NCI-H2196 (cell line): ENCODE data around the gene ARHGAP4.
A peak's percentile ranks its signal among the peaks of the same experiment; 100 is the strongest.

Experiments
- DNase-seq: peaks from one replicate; lab custom pipeline; 2025; ENCODE audit not compliant: unreplicated experiment; lab: John Stamatoyannopoulos, UW

ARHGAP4 gene

GRCh38 chrX:153883163-153883843 is 42.8 kb downstream of the ARHGAP4 start:
- DNase-seq: no peak

DNA sequence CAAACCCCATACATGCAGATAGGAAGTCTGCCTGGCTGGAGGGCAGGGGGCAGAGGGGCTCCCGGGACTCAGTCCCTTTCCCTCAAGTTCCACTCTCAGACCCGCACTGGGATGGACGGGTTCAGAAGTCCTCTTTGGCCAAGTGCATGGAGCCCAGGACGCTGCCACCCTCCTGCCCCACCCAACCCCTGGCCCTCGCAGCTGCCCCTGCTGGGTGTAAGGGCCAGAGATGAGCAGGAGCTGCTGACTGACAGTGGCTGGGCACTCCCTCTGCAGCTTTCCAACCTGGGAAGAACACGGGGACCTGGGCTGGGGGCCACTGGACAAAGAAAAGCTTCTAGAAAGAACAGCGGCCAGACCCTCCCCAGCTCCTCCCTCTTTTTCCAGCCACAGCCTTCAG is 43.5 kb downstream of the ARHGAP4 start:
- no peak for DNase-seq

- no peak for DNase-seq
Measured at GRCh38 chrX:153882086-153882498, 44.0 kb downstream of the ARHGAP4 start.

GRCh38 chrX:153881281-153881680 is 44.8 kb downstream of the ARHGAP4 start:
- no peak for DNase-seq

DNA sequence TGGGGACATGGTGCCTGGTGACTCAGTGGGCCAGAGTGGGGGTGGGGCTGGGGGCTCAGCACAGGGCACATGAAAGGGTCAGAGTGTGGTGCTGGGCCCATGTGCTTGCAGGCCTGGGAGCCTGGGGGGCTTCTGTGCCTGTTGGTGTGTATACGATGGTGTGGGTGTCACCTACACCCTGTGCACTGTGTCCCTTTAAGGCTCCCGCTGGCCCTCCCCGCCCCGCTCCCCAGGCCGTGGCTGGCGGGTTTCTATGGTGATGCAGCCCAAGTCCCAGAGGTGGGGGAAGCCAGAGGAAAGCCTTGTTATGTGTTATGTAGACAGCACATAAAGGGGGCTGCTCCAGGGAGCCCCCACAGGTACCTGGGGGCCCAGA is 45.6 kb downstream of the ARHGAP4 start:
- DNase-seq: no peak

DNA sequence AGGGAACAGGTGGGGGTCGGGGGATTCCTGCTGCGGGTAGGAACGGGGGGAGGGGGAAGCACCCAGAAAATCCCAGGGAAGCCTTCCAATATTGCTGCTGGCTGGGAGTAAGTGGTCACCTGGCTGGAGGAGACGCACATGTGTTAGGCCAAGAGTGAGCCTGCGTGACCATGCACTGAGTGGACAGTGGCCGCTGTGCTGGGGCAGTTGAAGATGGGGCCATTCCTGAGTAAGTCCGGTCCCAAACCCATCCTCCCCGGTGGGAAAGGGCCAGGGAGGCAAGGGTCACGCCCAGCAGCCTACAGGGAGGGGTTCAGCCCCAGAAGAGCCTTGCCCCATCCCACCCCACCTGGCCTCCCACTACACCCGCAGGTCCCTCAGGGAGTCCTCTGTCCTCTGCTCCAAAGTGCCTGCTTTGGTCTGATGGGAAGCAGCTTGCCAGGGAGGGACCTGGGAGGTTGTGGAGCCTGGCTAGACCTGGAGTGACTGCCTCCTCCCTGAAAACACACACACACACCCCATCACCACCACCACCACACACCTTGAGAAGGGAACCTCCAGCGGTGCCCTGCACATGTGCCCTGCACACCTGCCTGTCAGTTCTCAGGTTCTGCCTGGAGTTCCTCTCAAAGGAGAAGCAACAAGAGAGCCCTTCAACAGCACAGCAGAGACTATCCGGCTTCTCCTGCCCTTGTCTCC is 46.2 kb downstream of the ARHGAP4 start:
- DNase-seq: no peak

DNA sequence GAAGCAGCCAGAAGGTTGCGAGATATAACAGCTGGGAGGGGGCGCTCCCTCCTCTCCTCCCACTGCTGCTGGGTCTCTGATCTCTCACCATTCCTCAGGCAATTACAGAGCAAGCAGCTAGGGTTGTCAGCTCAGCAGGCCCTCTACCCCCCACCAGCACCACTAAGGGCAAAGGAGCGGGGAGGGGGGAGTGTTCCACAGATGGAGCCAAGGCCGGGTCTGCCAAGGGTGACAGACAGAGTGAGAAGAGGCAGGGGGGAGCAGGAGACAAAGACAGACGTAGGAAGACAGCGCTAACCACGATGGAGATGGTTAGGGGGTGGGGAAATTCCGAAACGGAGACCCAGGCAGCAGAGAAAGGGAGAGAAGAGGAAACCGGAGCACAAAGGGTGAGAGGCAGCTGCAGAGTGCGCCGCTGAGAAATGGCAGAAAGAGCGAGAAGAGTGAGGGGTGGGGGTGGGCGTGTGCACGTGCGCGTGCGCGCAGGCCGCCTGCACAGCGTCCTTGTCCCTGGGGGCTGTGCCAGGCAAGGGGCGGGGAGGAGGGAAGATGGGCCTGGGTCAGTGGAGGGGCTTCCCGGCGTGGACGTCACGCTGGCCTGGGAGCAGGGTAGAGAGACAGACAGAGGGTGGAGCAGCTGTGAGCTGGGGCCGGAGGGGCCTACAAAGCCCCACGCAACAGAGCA is 47.0 kb downstream of the ARHGAP4 start:
- DNase-seq: no peak

- DNase-seq: no peak
Measured at GRCh38 chrX:153878345-153878744, 47.7 kb downstream of the ARHGAP4 start.

DNA sequence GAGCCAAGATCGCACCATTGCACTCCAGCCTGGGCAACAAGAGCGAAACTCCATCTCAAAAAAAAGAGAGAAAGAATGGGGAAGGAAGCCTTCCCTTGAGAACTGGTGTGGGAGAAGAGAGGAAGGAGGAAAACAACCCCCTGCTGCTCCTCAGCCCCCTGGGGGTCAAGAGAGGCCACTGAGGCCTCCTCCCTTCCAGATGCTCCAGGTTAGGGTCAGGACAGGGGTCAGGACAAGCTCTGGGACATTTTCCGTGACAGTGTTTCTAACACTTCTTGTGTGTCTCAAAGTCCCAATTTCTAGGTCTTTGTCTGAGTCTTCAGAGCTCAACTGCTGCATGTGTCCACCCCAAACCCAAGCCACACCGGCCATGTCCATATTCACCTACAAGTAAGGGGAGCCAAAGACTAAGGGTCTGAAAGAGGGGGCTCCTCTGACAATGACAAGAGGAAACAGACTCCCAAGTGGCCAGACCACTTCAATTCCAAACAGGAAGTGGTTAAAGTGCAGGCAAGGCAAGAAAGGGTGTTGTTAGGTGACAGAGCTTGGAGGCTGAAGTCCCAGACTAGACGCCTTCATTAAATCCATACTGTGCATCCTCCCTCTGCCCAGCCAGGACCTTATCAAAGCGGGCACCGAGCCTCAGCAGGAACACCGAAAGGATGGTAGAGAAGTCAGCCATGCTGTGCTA is 48.3 kb downstream of the ARHGAP4 start:
- DNase-seq: no peak

- DNase-seq: no peak
Measured at GRCh38 chrX:153876112-153876491, 50.0 kb downstream of the ARHGAP4 start.

DNA sequence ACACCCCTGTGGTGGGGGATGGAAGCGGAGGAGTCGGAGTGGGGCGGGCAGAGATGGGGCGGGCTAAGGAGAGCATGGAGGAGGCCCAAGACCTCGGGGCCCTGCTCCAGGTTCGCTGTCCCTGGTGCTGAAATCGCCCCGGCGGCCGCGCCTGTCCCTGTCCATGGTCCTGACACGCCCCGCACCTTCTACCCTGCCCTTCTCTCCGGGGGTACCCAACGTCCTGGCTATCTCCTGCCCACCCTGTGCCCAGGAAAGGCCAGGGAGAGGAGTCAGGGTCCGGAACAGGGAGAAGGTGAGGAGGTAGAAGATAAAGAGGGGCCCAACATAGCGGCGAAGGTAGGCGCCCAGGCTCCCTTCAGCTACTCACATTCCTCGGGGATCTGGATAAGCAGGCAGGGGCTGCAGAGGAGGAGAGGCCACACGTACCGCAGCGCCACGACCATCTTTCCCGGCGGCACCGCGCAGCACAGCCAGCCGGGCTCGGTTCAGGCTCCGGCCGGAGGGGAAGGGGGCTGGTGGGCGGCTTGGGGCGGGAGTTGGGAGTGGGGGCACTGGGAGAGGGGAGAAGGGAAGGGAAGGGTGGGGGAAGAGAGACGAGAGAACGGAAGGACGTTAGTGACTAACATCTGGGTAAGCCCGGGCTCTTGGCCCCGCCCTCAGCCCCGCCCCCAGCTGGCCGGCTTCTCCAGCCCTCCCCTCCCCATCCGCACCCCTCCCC is 50.5 kb downstream of the ARHGAP4 start:
- DNase-seq: peak; percentile 15

GRCh38 chrX:153874366-153875125 is 51.5 kb downstream of the ARHGAP4 start:
- no peak for DNase-seq

GRCh38 chrX:153874085-153874365 is 52.0 kb downstream of the ARHGAP4 start:
- DNase-seq: no peak

DNA sequence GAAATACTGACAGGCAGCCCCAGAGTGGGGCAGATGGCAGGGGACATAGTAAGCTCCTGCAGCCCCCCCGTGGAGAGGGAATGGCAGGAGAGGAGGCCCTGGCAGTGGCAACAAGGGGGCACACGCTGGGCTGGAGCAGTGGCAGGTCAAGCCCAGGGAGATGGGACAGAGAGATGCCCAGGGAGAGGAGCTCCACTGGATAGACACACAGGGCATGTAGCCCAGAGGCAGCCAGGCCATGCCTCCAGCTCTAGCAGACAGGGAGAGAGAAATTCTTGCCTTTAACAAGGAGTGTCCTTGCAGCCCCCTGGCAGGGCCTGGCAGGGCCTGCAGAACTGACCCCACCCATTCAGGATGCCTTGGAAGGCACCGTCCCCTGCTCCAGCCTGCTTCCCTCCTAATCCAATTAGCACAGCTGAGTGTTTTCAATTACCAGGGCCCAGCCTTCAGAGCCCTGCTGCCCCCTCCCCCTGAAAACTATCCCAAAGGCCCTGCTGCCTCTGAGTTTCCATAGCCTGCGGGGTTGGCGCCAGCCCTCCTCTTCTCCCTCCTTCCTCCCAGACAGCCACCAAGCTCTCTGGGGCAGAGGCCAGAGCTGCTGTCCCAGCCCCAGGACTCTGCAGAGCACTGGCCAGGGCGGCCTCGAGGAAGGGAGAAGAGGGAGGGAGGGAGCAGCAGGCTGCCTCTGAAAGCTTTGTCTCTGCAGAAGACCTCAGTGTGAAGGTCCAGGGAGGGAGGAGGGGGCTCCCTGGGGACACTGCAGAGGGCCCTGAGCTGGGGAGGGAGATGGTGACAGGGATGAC is 52.6 kb downstream of the ARHGAP4 start:
- DNase-seq: no peak

DNA sequence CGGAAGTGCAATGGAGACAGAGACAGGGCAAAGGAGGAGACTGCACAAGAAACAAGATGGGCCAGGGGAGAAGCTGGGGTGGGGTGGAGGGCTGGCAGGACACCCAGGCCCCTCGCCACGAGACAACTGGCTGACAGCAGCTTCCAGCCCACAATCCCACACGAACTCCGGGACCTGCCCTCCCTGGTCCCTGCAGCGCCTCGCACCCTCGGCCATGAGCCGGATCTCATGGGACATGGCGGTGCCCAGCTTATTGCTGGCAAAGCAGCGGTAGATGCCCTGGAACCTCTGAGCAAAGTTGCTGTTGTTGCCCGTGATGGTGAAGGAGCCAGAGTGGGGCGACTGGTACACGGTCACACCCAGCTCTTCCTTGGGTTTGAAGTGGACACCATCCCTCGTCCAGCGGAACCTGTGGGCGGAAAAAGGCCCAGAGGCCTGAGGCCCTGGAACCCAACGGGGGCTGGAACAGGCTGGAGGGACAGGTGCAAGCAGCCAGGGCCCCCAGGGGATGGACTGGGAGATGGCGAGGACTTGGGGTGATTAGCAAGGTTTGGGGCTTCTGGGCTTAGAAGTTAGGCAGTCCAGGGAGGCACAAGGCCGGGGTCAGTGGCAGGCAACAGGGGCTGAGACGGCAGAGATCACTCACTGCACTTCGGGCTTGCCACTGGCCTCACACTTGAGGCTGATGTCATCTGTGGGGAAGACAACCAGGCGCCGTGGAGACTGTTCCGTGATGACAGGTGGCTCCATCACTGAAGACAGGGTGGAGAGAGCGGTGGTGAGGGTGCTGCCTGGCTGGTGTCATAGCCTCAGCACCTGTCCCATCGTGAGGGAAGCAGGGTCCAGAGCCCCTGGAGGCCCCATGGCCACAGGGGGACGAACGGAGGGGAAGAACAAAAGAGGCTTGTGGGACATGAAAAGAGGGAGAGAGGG is 53.9 kb downstream of the ARHGAP4 start:
- no peak for DNase-seq

DNA sequence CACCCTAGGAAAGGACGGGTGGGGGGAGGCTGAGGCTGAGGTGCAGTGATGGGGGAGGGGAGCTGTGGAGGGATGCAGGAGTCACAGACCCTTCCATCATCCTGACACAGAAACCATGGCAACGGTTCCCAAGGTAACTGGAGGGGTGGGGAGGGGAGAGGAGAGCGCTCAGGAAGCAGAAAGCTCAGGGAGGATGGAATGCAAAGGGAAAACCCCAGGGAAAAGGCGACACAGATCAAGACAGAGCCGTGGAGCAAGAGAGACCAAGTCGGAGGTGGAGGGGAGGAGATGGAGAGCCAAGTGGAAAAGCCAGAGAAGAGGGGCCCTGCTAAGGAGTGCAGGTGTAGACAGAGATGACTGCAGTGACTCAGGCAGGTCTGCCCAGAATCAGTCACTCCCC is 54.6 kb downstream of the ARHGAP4 start:
- DNase-seq: no peak

DNA sequence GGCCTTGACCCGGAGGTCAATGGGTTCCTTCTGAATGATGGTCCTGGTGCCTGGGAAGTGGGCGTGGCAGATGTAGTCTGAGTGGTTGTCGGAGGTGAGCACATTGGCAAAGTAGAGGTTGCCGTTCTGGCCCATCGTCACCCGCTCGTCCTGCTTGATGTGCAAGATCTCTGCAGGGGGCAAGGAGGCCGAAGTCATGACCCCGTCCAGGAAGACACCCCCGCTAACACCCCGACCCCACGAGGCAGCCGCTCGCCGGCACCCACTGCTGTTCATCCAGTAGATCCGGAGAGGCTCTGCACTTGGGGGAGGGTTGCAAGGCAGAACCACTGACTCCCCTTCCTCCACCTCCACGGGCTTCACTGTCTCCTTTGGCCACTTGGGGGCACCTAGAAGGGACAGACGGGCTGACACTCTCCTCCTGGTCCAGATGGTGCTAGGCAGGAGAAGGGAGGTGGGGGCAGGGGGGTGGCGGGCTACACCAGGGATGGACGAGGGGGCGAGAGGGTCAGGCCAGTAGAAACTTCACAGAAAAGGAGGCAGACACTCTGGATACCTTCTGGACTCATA is 55.2 kb downstream of the ARHGAP4 start:
- DNase-seq: no peak

GRCh38 chrX:153870288-153870690 is 55.8 kb downstream of the ARHGAP4 start:
- DNase-seq: no peak
